Right forelimb (tissue), 1 donor: ENCODE results near the gene BEST1.

Experiments used
- DNase-seq: peaks from one replicate; pipeline ENCODE4 v3.0.0-alpha.2; 2018

BEST1 gene

DNA sequence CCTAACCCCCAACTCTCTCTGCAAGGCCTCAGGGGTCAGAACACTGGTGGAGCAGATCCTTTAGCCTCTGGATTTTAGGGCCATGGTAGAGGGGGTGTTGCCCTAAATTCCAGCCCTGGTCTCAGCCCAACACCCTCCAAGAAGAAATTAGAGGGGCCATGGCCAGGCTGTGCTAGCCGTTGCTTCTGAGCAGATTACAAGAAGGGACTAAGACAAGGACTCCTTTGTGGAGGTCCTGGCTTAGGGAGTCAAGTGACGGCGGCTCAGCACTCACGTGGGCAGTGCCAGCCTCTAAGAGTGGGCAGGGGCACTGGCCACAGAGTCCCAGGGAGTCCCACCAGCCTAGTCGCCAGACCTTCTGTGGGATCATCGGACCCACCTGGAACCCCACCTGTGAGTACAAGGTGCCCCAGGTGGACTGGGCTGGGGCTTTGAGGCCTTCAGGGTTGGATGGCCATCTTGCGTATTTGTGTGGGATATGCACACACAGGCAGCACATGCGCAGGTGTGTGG is at the start of gene BEST1:
Gene BEST1 (plus strand): TSS at position 317 of the 513 bp plus-strand sequence. CDS start 1,456 bp downstream, outside the sequence.
- DNase-seq: no peak

DNA sequence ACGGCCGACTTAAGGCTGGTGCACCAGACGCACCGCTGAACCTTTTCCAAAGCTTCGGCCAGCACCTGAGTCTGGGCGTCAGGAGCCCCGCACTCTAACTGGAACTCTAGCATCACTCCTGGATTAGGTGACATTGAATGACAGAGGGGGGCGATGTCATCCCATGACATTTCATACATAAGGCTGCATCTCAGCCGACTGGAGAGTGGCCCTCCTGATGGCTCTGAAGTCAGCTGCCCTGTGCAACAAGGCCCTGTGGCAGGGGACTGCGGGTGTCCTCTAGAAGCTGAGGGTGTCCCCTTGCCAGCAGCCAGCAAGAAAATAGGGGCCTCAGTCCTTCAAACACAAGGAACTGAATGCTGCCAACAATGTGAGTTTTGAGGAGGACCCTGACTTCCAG is 48.8 kb upstream of the BEST1 start:
- no peak for DNase-seq

DNA sequence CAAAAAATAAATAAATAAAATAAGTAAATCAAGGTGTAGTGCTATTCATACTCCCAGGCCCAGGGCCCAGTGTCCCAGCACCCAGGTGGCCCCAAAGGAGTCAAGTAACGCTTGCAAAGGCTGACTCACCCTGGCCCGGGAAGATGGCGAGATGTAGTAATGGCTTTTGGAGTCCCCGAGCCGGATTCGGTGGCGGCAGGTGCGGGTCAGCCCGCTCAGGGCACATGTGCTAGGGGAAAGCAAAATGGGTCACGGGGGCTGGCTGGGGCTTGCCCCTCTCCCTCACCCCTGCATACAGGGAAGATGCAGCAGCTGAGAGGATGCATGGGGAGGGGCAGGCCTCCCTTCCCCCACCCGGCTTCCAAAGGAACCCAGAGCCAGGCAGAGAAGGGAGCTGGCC is 47.8 kb upstream of the BEST1 start:
- DNase-seq: no peak

DNA sequence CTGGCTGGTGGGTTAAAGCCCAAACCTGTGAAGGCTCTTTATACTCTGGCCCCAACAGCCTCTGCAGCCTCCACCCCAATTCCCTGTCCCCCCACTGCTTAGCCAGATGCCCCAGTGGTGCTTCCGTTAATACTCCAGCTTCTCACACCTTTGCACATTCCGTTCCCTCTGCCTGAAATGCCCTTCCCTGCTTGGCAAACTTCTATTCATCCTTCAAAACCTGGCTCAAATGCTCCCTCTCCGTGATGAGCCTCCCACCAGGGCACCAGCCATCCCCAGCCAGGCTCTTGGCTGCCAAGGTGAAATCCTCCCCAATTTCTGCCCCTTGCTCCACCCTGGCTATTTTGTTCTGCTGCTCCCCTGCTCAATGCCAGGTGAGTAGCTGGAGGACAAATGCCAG is 46.3 kb upstream of the BEST1 start:
- DNase-seq: no peak

DNA sequence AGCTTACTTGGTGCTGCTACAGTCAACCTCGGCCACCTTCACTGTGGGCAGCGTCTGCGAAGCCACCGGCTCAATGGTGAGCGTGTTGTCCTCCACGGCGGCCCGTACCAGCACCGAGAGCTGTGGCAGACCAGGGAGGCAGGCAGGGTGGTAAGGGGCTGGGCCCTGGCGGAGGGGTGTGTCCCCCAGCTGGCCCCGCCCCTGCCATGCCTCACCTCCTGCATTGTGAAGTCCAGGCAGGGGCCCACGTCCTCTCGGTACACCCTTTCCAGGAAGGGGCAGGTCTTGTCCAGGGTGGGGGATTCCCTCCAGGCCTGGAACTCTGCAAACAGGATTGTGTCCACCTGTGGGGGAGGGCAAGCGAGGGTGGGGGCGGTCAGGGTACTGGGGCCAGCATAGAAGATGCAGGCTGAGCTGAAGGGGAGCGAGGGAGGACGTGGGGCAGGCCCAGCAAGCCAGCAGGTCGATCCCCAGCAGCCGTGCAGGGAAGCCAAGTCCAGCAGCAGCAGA is 45.6 kb upstream of the BEST1 start:
- no peak for DNase-seq

DNA sequence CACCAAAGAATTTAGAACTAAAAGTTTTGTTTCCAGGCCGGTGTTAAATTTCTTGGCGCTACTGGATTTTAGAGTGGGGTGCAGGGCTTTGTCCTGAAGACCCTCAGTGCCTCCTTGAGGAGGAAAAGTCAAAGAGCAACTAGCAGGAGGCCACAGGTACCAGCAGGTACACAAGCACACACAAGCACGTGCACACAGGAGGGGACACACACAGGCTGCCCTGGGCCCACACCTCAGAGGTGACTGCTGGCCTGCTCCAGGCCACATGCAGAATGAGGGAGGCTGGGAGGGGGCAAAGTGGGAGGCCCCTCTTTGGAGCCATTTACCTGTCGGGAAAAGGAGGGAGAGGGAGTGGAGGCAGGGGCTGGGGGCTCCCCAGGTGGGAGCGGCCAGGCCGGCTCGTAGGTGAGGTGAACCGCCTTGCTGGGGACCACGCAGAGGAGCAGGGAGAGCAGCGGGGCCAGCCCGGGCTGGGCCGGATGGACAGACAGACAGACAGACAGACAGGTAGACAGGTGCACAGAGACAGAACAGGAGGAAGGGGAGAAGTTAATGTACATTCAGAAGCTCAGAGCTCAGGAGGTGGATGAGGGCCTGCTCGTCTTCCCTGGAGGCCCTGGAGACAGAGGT is 45.0 kb upstream of the BEST1 start:
- DNase-seq: no peak

DNA sequence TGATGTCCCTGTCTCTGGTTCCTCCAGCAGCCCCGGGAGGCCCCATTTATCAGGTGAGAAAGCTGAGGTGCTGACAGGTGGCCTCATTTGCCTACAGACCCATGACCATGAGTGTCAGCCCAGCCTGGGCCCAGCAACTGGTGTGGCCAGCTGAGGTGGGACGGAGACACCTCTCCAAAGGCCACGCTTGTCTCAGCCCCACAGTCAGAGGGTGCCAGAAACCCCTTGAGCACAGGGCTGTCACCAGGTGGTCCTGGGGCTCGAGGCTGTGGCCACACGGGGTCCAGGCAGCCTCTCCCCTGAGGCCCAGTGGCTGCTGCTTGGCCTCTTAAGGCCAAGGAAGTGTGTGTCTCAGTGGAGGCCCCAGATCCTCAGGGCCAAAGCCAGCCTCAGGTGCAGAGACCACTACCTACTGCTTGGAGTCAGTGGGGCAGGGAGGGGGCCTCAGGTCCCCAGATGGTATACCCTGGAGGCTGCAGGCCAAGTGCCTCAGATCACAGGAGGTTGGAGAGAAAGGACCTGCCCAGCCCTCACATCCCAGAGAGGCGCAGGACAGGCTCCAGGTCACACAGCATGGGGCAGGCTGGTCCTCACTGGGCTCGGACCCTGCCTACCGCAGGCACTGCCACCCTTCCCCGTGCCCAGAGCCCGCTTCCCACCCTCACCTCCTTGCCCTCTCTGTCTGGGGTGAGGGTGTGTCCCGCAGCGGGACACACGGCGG is 44.2 kb upstream of the BEST1 start:
- DNase-seq: no peak

- DNase-seq: no peak
These were observed 43.6 kb upstream of the BEST1 start for GRCh38 chr11:61906522-61906909.

GRCh38 chr11:61907282-61907681 is 42.9 kb upstream of the BEST1 start:
- no peak for DNase-seq

GRCh38 chr11:61907871-61908729 is 42.1 kb upstream of the BEST1 start:
- DNase-seq: no peak

DNA sequence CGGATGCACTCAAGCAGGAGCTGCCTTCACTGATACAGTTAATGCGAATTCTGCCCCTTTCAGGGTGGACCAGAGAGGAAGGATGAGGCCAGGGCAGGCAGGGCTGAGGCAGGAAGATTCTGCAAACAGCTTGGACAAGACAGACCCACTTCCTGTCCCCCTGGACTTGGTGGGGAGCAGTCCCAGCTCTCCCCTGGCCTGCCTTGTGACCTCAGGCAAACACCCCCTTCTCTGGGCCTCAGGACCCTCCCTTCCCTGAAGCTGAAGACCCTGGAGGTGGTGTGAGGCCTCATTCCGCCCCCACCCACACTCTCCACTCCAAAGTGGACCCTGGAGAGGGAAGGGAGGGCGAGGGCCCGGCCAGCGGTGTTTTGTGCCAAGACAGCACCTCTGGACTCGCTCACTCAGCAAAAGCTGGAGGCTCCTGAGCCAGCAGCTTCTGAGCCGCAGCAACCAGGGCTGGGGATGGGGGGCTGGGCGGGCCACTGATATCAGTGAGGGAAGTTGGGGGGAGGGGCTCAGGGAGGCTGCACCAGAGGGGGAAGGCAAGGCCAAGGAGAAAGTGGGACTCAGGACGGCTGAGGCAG is 41.3 kb upstream of the BEST1 start:
- DNase-seq: peak; percentile 69

GRCh38 chr11:61910187-61911127 is 39.7 kb upstream of the BEST1 start:
- DNase-seq: peak; percentile 73

GRCh38 chr11:61911128-61911700 is 38.9 kb upstream of the BEST1 start:
- DNase-seq: peak; percentile 38

- peak; percentile 40 for DNase-seq
These were observed 38.2 kb upstream of the BEST1 start for GRCh38 chr11:61911701-61912529.

- DNase-seq: peak; percentile 39
These were observed 37.6 kb upstream of the BEST1 start for GRCh38 chr11:61912530-61912898.

- peak; percentile 35 for DNase-seq
These were observed 37.0 kb upstream of the BEST1 start for GRCh38 chr11:61912991-61913698.

DNA sequence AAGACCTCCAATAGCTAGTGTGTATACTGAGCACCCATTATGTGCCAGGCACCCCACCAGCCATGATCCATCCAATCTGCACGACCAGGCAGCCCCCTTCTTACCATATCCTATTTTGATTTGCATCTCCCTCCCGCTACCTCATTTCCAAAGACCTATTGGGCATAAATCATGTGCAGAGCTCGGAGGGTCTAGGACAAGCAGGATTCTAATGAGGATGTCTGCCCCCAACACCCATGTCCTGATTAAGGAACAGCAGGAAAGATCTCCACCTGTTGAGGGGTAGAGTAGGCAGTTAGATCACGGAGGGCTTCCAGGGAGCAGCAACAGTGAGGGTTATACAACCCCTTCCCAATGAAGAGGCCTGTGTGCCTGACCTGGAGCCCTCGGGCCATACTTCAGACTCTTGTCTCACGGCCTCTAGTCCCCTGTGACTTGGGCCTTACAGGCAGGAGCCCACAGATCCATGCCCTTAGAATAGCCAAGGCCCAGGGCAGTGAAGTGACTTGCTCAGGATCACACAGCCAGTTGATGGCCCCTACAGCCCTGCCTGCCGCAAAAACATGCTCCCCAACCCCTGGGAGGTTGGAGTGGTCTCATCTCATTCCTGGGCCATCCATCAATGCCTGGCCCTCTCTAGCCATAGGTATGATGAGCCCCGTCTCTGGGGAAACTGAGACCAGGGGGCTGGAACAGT is 36.3 kb upstream of the BEST1 start:
- DNase-seq: peak; percentile 28

DNA sequence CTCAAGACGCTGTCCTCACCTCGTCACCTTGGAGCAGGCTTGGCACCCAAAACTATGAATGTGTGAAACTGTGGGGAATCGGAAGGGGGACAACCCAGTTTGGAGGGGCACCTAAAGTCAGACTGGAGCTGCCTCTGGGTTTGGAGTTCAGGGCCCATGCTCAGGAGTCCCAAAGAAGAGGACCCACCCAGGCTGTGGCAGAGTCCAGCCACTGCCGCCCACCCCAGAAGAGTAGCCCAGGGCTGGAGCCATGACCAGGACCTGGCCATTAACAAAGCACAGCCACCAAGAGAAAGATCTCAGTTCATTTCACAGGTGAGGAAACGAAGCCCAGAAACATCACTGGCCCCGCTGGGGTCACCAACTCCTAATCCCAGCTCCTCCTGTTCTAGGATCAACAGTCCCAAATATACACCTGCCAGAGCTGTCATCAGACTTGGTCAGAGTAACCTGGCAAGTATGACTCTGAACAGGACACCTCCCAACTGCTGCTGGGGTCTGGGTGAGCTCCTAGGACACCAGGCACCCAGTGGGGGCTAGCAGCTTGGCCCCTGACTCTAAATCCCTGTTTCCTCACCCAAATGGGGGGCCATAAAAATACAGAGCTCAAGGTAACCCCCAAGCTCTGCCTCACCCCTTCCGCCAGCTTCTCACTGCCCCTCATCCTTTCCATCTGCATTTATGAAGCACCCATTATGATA is 35.5 kb upstream of the BEST1 start:
- DNase-seq: peak; percentile 32
